OCI-LY7 (cell line): ENCODE data around the gene NOL4L. TPM values are rescaled to one million over a fixed set of nuclear protein-coding genes. Genes with fewer than 3 reads are reported as not detected.

Experiments used
- BruUV-seq: library from RNA; stranded (reverse); fragments of 400-500 nt; replicated peaks from 2 replicates; lab custom pipeline; 2021; lab: Mats Ljungman, UMichigan
- CTCF ChIA-PET: fragments of 300-600 bp; sonication (Branson Sonifier 250); formaldehyde crosslinking; loops from one replicate; lab custom pipeline; 2022; ENCODE audit warnings: antibody characterized with exemption; ENCODE audit not compliant: unreplicated experiment; lab: Charles Lee
- POLR2A ChIA-PET: fragments of 300-600 bp; sonication (Branson Sonifier 250); formaldehyde crosslinking; loops from one replicate; lab custom pipeline; 2022; ENCODE audit warnings: antibody characterized with exemption; lab: Charles Lee
- DNase-seq: peaks from one replicate; pipeline ENCODE4 v3.0.0-alpha.2; 2015; ENCODE audit warnings: low spot score
- H2AFZ ChIP-seq: fragments of 200-600 bp; sonication (generic), shearing (Covaris generic); 2 replicates; pipeline ENCODE4 v1.6.1; 2014; ENCODE audit warnings: mild to moderate bottlenecking, antibody characterized with exemption, low read length, moderate library complexity
- H3K27ac ChIP-seq: fragments of 200-600 bp; sonication (generic); 2 replicates; pipeline ENCODE4 v1.5.1; 2014; ENCODE audit warnings: mixed run types, low read depth, mild to moderate bottlenecking, moderate library complexity, low read length, inconsistent platforms; ENCODE audit not compliant: poor library complexity, severe bottlenecking
- H3K36me3 ChIP-seq: fragments of 200-600 bp; sonication (generic); 2 replicates; pipeline ENCODE4 v1.6.1; 2014; ENCODE audit warnings: mild to moderate bottlenecking, antibody characterized with exemption, low read length, moderate library complexity, mixed read lengths; ENCODE audit not compliant: insufficient read depth
- H3K4me1 ChIP-seq: fragments of 200-600 bp; sonication (generic); 2 replicates; pipeline ENCODE4 v1.5.1; 2014; ENCODE audit warnings: mild to moderate bottlenecking, low read length; ENCODE audit not compliant: insufficient read depth, poor library complexity, severe bottlenecking
- H3K4me2 ChIP-seq: fragments of 200-600 bp; sonication (generic); 2 replicates; pipeline ENCODE4 v1.6.1; 2014; ENCODE audit warnings: mild to moderate bottlenecking, low read length
- H3K4me3 ChIP-seq: fragments of 200-600 bp; sonication (generic); 2 replicates; pipeline ENCODE4 v1.5.1; 2014; ENCODE audit warnings: mild to moderate bottlenecking, low read depth, low read length; ENCODE audit not compliant: poor library complexity, severe bottlenecking
- H3K79me2 ChIP-seq: fragments of 200-600 bp; sonication (generic); 2 replicates; pipeline ENCODE4 v1.6.1; 2016; ENCODE audit warnings: low read depth, mild to moderate bottlenecking, low read length, moderate library complexity, mixed read lengths; ENCODE audit not compliant: insufficient read depth
- H3K9me2 ChIP-seq: fragments of 200-600 bp; sonication (generic); 2 replicates; pipeline ENCODE4 v1.6.1; 2016; ENCODE audit warnings: mild to moderate bottlenecking, low read length, mixed read lengths; ENCODE audit not compliant: insufficient read depth
- H3K9me3 ChIP-seq: fragments of 200-600 bp; sonication (generic); 2 replicates; pipeline ENCODE4 v1.6.1; 2014; ENCODE audit warnings: mild to moderate bottlenecking, mixed run types, low read length, mixed read lengths
- H4K20me1 ChIP-seq: fragments of 200-600 bp; sonication (generic); 2 replicates; pipeline ENCODE4 v1.6.1; 2014; ENCODE audit warnings: mild to moderate bottlenecking, antibody characterized with exemption, low read length, moderate library complexity, mixed read lengths; ENCODE audit not compliant: insufficient read depth
- CTCF ChIP-seq: fragments of 200-600 bp; sonication (generic); conservative IDR thresholded peaks from 2 replicates; pipeline ENCODE4 v1.5.1; 2014; ENCODE audit warnings: mild to moderate bottlenecking, antibody characterized with exemption, low read length, moderate library complexity, mixed read lengths
- EZH2phosphoT487 ChIP-seq: fragments of 200-600 bp; sonication (generic); IDR thresholded peaks from 2 replicates; pipeline ENCODE4 v1.6.1; 2018; ENCODE audit warnings: low read depth, borderline replicate concordance, mild to moderate bottlenecking, mixed run types, antibody characterized with exemption, low read length, moderate library complexity, mixed read lengths
- intact Hi-C: fragments of 100-400 bp; cut with micrococcal nuclease; formaldehyde crosslinking; loops from one replicate; pipeline ENCODE4 v1.10.0; 2022; ENCODE audit not compliant: unreplicated experiment
- total RNA-seq, 2 experiments: library from RNA; depleted of rRNA in 1 of 2; stranded (reverse); fragments of >200 nt in 1 of 2; shearing (Covaris generic) in 1 of 2; gene quantifications; 2 replicates each; pipeline ENCODE4 v1.2.3, GENCODE V29; 2014 to 2022

NOL4L gene
- total RNA-seq, 2 experiments from 2014 or later: 3.9 to 4.2 TPM

DNA sequence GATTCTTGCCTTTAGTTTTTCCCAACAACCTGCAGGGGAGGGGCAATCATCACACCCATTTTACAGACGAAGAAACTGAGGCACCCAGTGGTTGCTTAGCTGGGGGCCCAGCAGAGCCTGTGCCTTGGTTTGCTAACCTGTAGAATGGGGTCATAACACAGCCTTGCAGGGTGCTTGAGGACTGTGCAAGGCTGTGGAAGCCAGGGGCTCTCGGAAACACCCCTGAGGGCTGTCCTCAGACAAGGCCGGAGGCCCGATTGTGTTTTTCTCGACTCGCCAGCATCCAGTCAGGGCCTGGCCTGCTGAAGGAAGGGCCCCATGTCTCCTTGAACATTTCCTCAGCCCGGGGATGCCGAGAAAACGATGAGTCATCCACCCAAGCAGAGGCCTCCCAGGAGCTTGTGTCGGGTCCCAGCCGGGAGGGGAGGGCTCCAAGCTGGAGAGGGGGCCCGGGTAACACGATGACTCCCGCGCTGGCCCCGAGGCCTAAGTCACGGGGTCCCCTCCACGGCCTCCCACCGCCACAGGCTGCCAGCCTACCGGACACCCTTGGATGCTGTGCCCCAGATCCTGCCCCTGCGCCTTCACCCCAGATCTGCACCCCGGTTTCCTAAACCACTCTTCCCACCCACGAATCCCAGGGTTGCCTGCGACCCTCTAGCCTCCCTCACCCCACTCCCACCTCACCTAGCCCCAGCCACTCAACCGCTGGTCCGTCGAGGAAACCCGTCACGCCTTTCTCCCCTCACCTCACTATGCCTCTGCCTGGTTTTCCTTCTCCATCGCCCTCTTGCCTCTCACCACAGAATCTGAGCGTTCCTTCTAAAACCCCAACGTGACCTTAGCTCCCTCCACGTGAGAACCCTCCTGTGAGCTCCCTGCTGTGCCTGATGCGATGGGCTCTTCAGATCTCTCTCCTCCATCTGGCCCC is 10.6 kb downstream of the NOL4L start:
- Histone ChIP-seq H3K4me2 (no peak overlapping the region), H3K9me3 (no peaks in the 10 kb centered on the region), H3K4me1 (no peaks in the 10 kb centered on the region), H3K9me2 (no peaks in the 10 kb centered on the region), H4K20me1 (no peaks in the 10 kb centered on the region), H2AFZ (no peak overlapping the region), H3K79me2 (no peaks in the 10 kb centered on the region), H3K4me3 (no peak overlapping the region), H3K27ac (no peak overlapping the region), H3K36me3 (no peaks in the 10 kb centered on the region)
- DNase-seq: no peak
- BruUV-seq: no TSS peak
- intact Hi-C loops: no loop called here
- ChIA-PET CTCF (no interaction called here), POLR2A (no interaction called here)
- TF ChIP-seq EZH2phosphoT487: no peak
- no peak for TF ChIP-seq CTCF

GRCh38 chr20:32573167-32573851 is 11.8 kb downstream of the NOL4L start:
- Histone ChIP-seq H3K4me2 (no peak overlapping the region), H3K9me3 (no peaks in the 10 kb centered on the region), H3K4me3 (no peak overlapping the region), H2AFZ (no peak overlapping the region), H3K27ac (no peak overlapping the region), H3K9me2 (no peaks in the 10 kb centered on the region), H3K4me1 (no peaks in the 10 kb centered on the region), H3K79me2 (no peaks in the 10 kb centered on the region), H4K20me1 (no peaks in the 10 kb centered on the region), H3K36me3 (no peaks in the 10 kb centered on the region)
- DNase-seq: no peak
- intact Hi-C loops: no loop called here
- ChIA-PET POLR2A (interaction anchor here (0.6 kb wide), 1 partner anchor 38 kb away, joined by 3 read pairs; no protein-coding TSS in a partner anchor), CTCF (interaction anchor here (0.7 kb wide), 1 partner anchor 299 kb away, joined by 5 read pairs; no protein-coding TSS in a partner anchor)
- TF ChIP-seq EZH2phosphoT487 (no peak), CTCF (no peak)
- no TSS peak for BruUV-seq
